Hepatocyte (in vitro differentiated cells): Measurements from ENCODE around the gene ZPLD1.

Experiments used
- EZH2 ChIP-seq: fragments of 200-600 bp; sonication (generic); IDR thresholded peaks from 2 replicates; pipeline ENCODE4 v1.6.1; 2016; ENCODE audit warnings: antibody characterized with exemption, mild to moderate bottlenecking, borderline replicate concordance
- TF ChIP-seq, protein P1 (sequence below): fragments of 200-600 bp; sonication (generic); IDR thresholded peaks from 2 replicates; pipeline ENCODE4 v1.5.1; 2016; ENCODE audit warnings: antibody characterized with exemption, mild to moderate bottlenecking; ENCODE audit not compliant: poor library complexity

DNA sequence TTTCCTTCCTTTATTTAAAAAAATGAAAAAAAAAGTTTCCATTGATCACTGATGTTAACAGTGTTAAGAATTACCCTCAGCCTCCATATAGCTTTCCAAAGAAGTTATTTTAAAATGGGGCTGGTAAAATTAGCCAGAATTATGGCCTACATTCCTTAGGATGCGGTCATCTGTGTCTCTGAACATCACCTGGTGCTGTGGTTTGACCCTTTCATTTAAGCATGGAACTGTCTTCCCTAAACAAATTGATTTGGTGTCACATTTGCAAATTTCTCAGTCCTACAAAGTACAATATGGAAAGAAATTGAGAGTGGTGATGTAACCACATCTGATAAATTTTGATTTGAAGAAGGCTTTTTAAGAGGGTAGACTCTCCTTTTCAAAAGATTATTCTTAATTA, 40.3 kb upstream of the ZPLD1 start:
- TF ChIP-seq, protein P1, sequence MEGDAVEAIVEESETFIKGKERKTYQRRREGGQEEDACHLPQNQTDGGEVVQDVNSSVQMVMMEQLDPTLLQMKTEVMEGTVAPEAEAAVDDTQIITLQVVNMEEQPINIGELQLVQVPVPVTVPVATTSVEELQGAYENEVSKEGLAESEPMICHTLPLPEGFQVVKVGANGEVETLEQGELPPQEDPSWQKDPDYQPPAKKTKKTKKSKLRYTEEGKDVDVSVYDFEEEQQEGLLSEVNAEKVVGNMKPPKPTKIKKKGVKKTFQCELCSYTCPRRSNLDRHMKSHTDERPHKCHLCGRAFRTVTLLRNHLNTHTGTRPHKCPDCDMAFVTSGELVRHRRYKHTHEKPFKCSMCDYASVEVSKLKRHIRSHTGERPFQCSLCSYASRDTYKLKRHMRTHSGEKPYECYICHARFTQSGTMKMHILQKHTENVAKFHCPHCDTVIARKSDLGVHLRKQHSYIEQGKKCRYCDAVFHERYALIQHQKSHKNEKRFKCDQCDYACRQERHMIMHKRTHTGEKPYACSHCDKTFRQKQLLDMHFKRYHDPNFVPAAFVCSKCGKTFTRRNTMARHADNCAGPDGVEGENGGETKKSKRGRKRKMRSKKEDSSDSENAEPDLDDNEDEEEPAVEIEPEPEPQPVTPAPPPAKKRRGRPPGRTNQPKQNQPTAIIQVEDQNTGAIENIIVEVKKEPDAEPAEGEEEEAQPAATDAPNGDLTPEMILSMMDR, result no peak
- no peak for TF ChIP-seq EZH2
